D721Med (cell line): ENCODE data around the gene MMD2.
"Not testable (repeated sequence)": the region's sequence is repeated elsewhere in the genome, so short reads cannot be mapped to it uniquely, and the experiment has no call there.

Source experiments
- DNase-seq: peaks from one replicate; pipeline ENCODE4 v3.0.0; 2011; ENCODE audit warnings: low spot score; ENCODE audit not compliant: insufficient read length
- FAIRE-seq: peaks from 2 replicates; lab custom pipeline; 2011; peaks lifted over from hg19 to GRCh38; lab: Jason Lieb, UNC
- TF ChIP-seq, protein P1 (sequence below): IDR thresholded peaks from 2 replicates; pipeline ENCODE4 v1.5.1; 2012; ENCODE audit warnings: mild to moderate bottlenecking, control low read depth; ENCODE audit not compliant: insufficient read depth; ENCODE audit errors: missing control alignments

The MMD2 gene

GRCh38 chr7:4996696-4997222 is 37.8 kb upstream of the MMD2 start:
- TF ChIP-seq, protein P1, sequence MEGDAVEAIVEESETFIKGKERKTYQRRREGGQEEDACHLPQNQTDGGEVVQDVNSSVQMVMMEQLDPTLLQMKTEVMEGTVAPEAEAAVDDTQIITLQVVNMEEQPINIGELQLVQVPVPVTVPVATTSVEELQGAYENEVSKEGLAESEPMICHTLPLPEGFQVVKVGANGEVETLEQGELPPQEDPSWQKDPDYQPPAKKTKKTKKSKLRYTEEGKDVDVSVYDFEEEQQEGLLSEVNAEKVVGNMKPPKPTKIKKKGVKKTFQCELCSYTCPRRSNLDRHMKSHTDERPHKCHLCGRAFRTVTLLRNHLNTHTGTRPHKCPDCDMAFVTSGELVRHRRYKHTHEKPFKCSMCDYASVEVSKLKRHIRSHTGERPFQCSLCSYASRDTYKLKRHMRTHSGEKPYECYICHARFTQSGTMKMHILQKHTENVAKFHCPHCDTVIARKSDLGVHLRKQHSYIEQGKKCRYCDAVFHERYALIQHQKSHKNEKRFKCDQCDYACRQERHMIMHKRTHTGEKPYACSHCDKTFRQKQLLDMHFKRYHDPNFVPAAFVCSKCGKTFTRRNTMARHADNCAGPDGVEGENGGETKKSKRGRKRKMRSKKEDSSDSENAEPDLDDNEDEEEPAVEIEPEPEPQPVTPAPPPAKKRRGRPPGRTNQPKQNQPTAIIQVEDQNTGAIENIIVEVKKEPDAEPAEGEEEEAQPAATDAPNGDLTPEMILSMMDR: no peak
- no peak for DNase-seq
- FAIRE-seq: no peak

GRCh38 chr7:4995429-4995969 is 36.5 kb upstream of the MMD2 start:
- TF ChIP-seq, protein P1: no peak
- no peak for DNase-seq
- no peak for FAIRE-seq

GRCh38 chr7:4993471-4993870 is 34.5 kb upstream of the MMD2 start:
- FAIRE-seq (no peak), DNase-seq (no peak)
- TF ChIP-seq, protein P1: no peak

- FAIRE-seq, DNase-seq: not testable (repeated sequence)
These were observed 23.8 kb upstream of the MMD2 start for GRCh38 chr7:4982741-4983140.

DNA sequence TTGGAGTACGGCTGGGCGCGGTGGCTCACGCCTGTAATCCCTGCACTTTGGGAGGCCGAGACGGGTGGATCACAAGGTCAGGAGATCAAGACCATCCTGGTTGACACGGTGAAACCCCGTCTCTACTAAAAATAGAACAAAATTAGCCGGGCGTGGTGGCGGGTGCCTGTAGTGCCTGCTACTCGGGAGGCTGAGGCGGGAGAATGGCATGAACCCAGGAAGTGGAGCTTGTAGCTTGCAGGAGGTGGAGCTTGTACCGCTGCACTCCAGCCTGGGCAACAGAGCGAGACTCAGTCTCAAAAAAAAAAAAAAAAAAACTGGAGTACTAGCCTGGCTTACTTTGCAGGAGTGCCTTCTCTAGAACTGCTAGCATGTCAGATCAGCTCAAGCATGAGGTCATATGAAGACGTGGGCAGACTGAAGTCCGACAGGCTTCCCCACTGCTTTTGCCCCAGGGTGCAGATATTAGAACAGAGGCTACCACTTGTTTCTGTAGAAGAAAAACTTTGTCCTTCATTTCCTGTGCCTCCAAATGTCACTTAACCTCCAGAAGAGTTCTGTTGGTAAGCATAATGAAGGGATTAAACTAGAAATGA is 22.4 kb upstream of the MMD2 start:
- DNase-seq, FAIRE-seq: not testable (repeated sequence)

DNA sequence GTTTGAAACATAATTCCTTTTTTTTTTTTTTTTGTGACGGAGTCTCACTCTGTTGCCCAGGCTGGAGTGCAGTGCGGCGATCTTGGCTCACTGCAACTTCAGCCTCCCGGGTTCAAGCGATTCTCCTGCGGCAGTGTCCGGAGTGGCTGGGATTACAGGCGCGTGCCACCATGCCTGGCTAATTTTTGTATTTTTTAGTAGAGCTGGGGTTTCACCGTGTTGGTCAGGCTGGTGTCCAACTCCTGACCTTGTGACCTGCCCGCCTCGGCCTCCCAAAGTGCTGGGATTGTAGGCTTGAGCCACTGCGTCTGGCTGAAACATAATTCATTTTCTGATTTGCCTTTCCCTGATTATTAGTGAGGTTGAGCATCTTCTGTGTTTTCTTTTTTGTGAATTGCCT is 16.6 kb upstream of the MMD2 start:
- DNase-seq, FAIRE-seq: not testable (repeated sequence)

GRCh38 chr7:4973728-4974198 is 14.8 kb upstream of the MMD2 start:
- no peak for FAIRE-seq
- TF ChIP-seq, protein P1: peak; percentile 72
- peak; percentile 62 for DNase-seq

- DNase-seq, FAIRE-seq: not testable (repeated sequence)
These were observed 13.5 kb upstream of the MMD2 start for GRCh38 chr7:4972446-4972845.

DNA sequence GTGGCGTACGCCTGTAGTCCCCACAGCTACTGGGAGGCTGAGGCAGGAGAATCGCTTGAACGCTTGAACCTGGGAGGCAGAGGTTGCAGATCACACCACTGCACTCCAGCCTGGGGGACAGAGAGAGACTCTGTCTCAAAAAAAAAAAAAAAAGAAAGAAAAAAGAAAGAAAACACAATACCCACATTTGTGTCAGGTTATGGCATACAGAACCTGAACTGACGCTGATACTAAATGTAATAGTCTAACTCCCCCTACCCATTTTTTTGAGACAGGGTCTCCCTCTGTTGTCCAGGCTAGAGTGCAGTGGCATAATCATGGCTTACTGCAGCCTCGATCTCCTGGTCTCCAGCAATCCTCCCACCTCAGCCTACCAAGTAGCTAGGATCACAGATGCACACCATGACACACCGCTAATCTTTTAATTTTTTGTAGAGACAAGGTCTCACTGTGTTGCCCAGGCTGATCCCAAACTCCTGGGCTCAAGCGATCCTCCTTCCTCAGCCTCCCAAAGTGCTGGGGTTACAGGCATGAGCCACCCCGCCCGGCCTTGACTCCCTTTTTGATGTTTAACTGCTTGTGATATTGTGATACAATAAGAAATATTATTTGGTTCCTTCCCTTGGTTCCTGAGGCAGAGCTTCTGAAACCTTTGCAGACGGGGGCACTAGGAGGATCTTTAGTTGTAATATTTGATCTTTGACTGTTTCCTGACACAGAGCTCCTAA is 6.5 kb upstream of the MMD2 start:
- no peak for FAIRE-seq
- DNase-seq: no peak
- TF ChIP-seq, protein P1: no peak
